Inflammatory macrophage treated with lipopolysaccharide for 4 hours (primary cell): ENCODE measurements around the gene PTEN.
"Not testable (repeated sequence)": the region's sequence is repeated elsewhere in the genome, so short reads cannot be mapped to it uniquely, and the experiment has no call there.

ENCODE experiments used
- DNase-seq: peaks from one replicate; pipeline ENCODE4 v3.0.0-alpha.2; 2020

PTEN gene

DNA sequence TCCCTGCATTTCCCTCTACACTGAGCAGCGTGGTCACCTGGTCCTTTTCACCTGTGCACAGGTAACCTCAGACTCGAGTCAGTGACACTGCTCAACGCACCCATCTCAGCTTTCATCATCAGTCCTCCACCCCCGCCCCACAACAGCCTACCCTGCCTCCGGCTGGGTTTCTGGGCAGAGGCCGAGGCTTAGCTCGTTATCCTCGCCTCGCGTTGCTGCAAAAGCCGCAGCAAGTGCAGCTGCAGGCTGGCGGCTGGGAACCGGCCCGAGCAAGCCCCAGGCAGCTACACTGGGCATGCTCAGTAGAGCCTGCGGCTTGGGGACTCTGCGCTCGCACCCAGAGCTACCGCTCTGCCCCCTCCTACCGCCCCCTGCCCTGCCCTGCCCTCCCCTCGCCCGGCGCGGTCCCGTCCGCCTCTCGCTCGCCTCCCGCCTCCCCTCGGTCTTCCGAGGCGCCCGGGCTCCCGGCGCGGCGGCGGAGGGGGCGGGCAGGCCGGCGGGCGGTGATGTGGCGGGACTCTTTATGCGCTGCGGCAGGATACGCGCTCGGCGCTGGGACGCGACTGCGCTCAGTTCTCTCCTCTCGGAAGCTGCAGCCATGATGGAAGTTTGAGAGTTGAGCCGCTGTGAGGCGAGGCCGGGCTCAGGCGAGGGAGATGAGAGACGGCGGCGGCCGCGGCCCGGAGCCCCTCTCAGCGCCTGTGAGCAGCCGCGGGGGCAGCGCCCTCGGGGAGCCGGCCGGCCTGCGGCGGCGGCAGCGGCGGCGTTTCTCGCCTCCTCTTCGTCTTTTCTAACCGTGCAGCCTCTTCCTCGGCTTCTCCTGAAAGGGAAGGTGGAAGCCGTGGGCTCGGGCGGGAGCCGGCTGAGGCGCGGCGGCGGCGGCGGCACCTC, at the start of gene PTEN, which contains the start of gene KLLN:
Gene PTEN (plus strand): TSS at position 573 of the 891 bp plus-strand sequence. CDS start 845 bp downstream, outside the sequence.
Gene KLLN (minus strand): TSS at position 481 of the 891 bp plus-strand sequence. CDS start 1,046 bp downstream, outside the sequence.
- peak; percentile 91 for DNase-seq

DNA sequence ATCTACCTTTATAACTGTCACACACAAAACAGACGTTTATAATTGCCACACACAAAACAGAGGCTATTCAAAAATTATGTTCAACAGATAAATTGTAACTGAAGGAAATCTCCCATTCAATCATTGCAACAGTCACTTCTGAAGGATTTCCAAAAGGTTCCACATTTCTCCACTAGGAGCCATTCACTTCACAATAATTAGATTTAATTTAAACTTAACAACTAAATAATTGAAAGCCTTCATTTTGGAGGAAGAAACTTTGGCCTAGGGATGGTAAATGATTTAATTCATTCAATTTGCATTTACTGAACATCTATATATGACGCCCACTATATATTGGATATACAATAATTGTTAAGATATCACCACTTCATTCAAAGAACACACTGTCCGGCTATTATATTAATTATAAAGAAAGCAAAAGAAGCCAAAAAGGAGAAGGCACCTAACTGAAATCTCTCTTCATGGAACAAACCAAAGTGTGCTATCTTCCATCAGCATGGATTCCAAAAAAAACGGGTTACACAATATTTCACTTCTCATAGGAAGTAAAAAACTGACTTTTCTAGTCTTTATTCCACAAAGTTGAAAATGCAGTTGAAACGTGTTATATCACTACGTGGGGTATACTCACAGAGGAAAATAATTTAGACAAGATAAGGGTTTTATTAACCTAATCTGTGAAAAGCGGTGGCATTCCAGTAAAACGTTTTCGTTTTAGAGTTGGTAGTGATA, 47.1 kb upstream of the PTEN start:
- no peak for DNase-seq

- DNase-seq = peak; percentile 32
Measured at GRCh38 chr10:87816898-87817608, 46.4 kb upstream of the PTEN start.

- DNase-seq = peak; percentile 85
Measured at GRCh38 chr10:87817609-87818504, 45.6 kb upstream of the PTEN start, which contains the start of gene ATAD1. Gene ATAD1, minus strand, starts transcription at chr10:87818226. Its CDS starts 3,627 bp downstream, at chr10:87814599.

- DNase-seq = peak; percentile 31
Measured at GRCh38 chr10:87818505-87819288, 44.7 kb upstream of the PTEN start.

DNA sequence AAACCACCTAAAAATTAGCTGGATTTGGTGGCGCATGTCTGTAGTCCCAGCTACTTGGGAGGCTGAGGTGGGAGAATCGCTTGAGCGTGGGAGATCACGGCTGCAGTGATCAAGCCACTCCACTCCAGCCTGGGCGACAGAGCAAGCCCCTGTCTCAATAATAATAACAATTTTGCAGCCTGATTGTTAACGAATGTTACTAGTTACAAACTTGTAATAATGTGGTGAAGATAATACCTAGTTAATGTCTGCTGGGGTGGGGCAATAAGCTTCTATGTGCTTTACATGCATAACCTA, 44.2 kb upstream of the PTEN start:
- DNase-seq = no peak

DNA sequence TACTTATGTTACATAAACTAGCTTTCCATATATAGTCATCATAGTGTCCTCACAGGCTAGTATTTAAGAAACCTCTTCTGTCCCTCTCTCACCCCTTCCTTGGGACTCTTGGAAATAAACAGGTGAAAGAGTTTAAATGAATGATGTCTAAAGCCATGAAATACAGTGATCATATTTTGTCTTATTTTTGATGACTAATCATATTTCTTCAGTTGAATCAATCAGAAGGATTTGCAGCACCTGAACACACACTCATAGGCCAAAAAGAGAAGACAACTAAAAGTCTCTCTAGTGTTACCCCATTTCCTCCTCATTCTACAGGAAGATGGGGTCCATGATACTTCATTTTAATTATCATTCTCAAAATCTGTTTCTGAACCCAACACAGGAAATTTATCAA, 36.8 kb upstream of the PTEN start:
- DNase-seq = no peak

DNA sequence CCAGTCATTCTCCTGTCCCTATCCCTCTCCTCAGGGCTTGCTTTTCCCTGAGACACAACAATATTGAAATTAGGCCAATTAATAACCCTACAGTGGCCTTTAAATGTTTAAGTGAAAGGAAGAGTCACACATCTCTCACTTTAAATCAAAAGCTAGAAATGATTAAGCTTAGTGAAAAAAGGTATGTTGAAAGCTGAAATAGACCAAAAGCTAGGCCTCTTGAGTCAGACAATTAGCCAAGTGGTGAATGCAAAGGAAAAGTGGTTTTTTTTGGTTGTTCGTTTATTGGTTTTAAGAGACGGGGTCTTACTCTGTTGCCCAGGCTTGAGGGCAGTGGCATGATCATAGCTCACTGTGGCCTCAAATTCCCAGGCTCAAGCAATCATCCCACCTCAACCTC, 35.7 kb upstream of the PTEN start:
- no peak for DNase-seq

- not testable (repeated sequence) for DNase-seq
Measured at GRCh38 chr10:87829051-87829450, 34.4 kb upstream of the PTEN start.

GRCh38 chr10:87829986-87830729, 33.3 kb upstream of the PTEN start:
- no peak for DNase-seq

DNA sequence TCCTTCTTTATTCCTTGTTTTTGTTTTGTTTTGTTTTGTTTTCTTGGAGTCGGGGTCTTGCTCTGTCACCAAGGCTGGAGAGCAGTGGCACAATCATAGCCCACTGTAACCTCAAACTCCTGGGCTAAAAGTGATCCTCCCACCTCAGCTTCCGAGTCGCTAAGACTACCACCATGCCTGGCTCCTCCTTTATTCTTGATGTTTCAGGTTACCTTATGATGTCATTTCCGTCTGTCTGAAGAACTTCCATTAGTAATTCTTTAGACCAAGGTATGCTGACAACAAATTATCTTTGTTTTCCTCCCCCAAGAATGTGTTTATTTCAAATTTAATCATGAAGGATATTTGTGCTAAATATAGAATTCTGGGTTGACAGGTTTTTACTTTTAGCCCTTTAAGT, 27.3 kb upstream of the PTEN start:
- no peak for DNase-seq

DNA sequence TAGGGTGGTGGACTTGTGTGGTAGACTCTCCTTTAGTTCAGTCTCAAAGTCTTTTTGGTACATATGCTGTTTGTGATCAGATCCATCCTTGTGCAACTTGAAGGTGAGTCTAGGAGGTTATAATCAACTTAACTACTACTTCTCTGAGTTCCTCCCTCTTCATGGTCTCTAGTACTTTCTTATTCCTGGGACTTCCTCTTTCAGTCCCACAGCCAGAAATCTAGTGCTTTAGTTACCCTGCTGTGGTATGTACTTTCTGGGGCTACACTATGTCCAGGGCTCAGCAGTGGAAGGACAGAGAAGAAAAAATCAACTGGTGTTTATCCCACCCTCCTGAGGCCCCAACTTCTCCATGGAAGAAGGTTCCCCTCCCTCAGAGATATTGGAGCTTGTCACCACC, 26.0 kb upstream of the PTEN start:
- peak; percentile 33 for DNase-seq

- no peak for DNase-seq
Measured at GRCh38 chr10:87838650-87839049, 24.8 kb upstream of the PTEN start.

GRCh38 chr10:87841186-87841585, 22.2 kb upstream of the PTEN start:
- DNase-seq = no peak

DNA sequence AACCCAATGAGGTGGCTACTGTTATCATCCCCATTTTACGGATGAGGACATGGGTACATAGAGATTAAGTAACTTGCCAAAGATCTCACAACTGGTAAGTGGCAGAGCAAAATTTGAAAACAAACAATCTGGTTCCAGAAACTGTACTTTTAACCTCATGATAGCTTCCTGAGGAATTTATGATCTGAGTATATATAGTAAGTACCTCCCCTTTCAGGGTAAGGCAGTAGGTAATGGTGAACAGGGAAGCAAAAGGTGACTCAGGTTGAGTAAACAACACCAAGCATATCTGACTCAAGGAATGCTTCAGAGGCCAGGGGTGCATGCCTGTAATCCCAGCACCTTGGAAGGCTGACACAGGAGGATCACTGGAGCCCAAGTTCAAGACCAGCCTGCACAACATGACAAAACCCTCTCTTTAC, 21.2 kb upstream of the PTEN start:
- DNase-seq = no peak

DNA sequence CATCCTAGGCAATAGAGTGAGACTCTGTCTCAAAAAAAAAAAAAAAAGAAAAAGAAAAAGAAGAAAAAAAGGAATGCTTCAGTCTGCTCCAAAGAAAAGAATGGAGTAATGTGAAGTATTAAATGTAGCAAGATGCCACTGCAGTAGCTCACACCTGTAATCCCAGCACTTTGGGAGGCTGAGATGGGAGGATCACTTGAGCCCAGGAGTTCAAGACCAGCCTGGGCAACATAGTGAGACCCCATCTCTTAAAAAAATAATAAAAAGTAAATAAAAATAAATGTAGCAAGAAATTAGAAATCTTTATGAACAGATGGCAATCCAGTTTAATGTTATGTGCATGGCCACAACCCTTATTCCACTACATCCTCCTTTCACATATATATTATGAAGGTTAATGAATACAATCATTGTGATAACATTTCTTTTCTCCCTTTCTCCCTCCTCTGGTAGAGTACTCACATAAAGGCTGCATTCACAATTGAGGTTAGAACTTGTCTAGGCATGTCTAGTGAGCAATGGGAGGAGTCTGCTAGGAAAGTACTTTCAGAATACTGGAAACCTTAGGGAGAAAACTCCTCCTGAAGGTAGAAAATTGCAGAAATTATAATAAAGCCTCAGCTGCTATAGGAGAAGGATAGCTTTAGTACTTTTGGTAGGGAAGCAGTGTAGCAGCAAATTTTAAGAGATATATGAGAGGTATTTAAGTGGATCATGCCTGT, 20.5 kb upstream of the PTEN start:
- DNase-seq = no peak

- no peak for DNase-seq
Measured at GRCh38 chr10:87843714-87844113, 19.7 kb upstream of the PTEN start.

DNA sequence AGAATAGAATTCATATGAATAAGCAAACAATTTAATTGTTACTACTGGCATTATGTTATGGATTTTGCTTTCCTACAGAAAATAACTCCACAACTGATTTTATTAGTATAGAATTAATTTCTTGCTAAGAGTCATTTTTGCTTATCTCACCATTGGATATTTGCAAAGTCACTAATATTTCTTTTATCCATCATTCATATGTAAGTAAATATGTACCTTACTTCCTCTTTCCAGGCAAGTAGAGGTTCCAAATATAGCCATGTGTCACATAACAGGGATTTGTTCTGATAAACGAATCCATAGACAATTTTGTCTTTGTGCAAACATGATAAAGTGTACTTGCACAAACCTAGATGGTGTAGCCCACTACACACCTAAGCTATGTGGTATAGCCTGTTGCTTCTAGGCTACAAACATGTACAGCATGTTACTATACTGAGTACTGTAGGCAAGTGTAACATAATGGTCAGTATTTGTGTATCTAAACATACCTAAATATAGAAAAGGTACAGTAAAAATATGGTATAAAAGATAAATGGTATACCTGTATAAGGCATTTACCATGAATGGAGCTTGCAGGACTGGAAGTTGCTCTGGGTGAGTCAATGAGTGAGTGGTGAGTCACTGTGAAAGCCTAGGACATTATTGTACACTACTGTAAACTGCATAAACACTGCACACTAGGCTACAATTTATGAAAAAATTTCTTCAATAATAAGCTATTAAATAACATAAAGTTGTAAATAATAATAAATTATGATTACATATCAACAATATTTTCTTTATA, 18.4 kb upstream of the PTEN start:
- DNase-seq = no peak

DNA sequence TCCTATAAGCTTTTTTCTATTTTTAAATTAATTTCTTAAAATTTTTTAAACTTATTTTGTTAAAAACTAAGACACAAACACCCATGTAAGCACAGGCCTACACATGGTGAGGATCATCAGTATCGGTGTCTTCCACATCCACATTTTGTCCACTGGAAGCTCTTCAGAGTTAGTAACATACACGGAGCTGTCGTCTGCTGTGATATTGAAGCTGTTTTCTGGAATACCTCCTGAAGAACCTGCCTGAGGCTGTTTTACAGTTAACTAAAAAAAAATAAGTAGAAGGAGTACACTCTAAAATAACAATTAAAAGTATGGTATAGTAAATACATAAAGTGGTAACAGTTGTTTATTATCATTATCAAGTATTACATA, 17.8 kb upstream of the PTEN start:
- no peak for DNase-seq
